GM21515 (cell line): ENCODE data around the gene TREML2.
"Not testable (repeated sequence)": the region's sequence is repeated elsewhere in the genome, so short reads cannot be mapped to it uniquely, and the experiment has no call there.

Experiments
- ATAC-seq: cut with Tn5 transposase; IDR thresholded peaks from one replicate; pipeline ENCODE4 v1.9.1; 2021; ENCODE audit not compliant: unreplicated experiment

Gene TREML2

DNA sequence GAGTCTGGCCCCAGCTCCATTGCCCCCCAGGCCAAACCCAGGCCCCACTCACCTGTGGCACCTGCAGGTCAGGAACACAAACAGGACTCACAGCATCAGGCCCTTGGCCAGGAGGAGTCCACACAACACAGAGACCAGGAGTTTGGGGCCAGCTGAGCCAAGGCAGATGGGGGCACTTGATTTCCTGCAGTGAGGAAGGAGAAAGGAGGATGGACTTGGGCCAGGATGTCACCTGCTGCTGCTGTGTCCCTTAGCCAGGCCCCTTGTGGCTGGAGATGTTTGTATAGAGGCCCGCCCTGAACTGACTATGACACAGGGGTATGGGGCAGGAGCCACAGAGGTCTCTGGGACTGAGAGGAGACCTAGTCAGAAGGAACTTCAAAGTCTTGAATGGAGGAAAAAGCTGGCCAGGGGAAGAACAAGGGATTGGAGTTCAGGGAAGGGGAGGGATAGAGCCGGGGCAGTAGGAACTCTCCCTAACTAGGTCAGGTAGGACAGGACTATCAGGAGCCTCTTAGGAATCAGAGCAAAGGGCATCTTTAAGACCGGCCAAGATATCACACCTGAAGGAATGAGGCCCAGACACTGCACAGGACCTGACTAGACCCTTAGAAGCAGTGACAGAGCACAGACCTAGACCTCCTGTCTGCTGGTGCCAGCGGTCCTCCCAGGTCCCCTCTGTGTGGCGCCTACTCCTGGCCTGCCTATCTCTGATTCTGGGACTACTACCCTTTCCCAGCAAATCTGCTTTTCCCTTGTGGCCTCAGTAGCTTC lies 8.8 kb upstream of the TREML2 start:
- ATAC-seq: no peak

DNA sequence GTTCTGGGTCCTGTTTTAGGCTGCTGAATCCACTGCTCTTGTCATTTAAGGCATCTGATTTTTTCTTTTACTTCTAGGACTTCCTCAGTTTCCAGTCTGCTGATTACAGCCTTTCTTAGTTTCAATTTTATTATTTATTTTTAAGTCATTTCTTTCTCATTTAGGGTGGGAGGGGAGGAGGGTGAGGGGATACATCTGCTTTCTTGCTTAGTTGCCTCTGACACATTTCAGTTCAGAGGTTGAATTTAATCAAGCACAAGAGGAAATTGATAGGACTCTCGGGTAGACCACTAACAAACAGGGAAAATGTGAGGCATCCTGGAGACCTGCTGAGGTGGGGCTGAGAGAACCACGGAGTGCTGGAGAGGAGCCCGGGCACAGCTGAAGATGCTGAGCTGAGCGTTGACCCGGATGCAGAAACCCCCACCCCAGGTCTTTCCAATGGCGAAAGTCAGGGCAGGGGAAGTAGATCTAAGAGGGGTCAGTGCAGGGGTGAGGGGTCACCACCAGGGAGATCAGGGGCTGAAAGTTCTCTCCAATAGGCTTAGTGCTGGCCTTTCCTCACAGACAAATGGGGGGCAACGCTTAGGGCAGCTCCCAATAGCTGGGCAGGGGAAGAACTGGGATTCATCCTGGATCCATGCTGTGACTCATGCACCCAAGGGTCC lies 7.6 kb upstream of the TREML2 start:
- ATAC-seq: no peak

DNA sequence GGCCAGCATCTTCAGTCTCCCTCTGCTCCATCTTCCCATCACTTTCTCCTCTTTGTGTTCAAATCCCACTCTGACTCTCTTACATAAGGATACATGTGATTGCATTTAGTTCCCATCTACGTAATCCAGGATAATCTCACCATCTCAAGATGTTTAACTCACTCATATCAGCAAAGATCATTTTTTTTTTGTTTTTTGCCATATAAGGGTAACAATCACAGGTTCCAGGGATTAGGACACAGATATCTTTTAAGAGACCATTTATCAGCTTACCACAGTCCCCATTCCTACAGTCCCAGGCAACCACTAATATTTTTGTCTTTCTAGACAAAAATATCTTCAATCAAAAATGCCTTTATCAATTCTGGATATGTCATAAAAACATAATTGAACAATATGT lies 3.2 kb upstream of the TREML2 start:
- ATAC-seq: no peak

DNA sequence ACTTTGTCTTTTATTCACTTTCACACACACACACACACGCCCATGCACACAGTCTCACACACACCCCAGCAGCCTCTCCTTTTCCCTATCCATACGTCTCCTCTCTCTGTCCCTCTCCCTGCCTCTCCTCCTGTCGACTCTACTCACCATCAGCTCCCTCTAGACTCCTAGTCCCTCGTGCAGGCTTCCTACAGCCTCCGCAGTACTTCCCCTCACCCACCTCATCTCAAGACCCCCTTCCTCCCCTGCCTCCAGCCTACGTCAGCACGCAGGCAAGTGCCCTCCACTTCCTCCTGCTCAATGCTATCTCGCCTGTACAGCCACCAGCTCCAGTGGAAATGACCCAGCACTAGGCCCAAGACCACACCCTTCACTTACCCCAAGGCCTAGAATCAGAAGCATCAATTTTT lies 820 bp upstream of the TREML2 start:
- no peak for ATAC-seq

DNA sequence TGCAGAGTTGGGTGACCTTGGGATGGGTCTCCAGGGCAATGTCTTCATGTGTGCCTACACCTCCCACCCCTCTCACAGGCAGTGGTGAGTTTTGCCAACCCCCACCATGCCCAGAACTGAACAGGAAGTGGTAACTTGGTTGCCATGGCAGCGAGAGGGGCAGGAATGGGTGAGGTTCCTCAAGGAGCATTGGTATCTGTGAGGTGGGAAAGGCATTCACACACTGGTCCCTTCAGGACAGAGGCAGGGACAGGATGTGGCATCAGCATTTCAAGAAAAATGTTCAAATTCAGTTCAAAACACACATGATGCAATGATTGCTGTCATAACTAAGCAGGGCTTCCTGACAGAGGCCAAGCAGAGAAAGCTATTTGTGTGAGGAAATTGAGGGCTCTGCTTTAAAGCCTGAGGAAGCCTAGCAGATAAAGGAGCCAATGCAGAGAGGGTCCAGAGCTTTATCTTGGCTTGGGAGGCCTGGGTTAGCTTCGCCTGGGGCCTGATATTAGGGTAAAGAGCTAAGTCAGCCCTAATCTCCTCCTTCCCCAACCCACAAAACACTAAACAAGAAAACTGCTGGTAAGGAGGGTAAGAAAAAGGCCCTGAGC lies 551 bp downstream of the TREML2 start:
- ATAC-seq: peak; percentile 33

DNA sequence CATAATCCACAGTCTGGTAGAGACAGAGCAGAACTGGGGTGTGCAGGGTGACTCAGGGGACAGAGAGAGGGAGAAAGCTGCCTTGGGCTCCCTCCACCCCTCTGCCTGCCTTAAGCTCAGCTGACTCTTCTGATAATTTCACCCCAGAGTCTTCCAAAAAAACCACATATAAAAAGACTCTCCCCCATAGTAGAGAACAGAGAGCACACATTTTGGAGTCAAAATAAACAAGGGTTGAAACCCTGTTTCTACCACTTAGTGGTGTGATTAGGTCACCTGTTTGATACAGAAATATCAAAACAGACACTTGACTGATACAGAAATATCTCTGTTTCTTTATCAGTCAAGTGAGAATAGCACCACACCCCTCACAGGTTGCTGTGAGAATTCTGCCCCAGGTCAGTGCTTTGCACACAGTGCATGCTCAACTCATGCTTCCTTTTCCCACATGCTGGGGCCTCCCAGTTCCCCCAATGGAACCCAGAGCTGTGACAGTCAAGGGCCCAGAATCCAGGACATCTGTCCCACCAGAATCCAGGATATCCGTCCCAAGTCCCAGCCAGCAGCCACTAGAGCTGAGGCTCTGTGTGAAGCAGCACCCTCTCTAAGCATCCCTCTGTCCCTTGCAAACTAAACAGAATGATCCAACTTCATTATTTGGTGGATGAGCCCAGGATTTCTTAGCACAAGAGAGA lies 1.2 kb downstream of the TREML2 start:
- ATAC-seq: peak; percentile 52

DNA sequence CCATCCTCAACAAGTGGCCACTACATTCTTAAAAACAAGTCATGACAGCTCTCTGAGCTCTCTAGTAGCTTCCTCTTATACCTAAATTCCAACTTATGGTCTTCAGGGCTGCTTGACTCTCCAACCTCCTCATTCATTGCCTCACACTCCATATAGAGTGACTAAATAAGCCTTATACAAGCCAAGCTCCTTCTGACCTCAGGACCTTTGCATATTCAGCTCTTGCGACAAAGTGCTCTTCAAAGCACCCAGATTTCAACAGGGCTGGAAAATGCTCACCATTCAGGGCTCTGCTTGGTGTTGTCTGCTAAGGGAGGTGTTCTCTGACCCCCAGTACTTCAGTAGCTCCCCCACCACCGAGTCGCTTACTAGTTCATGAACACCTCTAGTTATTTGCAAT lies 3.7 kb downstream of the TREML2 start:
- ATAC-seq: no peak

DNA sequence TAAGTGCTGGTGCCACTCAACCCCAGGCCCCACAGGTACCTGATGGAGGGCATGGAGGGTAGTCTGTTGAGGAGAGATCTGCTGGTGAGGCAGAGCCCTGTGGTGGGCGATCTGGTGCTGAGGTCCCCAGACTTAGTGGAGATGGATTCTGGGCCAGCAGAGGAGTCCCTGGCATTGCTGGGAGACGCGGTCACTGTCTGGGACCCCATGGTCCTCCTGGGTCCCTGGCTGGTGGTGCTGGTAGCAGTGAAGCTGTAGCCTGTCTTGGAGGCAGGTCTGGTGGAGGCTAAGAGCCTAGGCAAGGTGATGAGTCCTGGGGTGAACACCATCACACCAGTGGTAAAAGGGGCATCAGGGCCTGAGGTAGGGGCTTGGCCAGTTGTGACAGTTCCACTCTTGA lies 6.6 kb downstream of the TREML2 start:
- ATAC-seq: no peak

DNA sequence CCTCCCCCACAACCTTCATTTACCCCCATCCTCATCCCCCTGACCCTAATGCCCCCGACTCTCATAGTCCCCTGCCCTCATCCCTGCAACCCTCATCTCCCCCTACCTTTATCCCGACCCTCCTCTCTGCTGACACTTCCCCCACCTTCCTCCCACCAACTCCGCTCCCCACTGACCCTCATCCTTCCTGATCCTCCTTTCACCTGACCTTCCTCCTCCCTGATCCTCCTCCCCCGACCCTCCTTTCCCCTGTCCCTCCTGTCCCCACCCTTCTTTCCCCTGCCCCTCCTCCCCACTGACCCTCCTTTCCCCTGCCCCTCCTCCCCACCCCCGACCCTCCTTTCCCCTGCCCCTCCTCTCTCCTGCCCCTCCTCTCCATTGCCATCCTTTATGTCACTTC lies 7.1 kb downstream of the TREML2 start:
- ATAC-seq: no peak

DNA sequence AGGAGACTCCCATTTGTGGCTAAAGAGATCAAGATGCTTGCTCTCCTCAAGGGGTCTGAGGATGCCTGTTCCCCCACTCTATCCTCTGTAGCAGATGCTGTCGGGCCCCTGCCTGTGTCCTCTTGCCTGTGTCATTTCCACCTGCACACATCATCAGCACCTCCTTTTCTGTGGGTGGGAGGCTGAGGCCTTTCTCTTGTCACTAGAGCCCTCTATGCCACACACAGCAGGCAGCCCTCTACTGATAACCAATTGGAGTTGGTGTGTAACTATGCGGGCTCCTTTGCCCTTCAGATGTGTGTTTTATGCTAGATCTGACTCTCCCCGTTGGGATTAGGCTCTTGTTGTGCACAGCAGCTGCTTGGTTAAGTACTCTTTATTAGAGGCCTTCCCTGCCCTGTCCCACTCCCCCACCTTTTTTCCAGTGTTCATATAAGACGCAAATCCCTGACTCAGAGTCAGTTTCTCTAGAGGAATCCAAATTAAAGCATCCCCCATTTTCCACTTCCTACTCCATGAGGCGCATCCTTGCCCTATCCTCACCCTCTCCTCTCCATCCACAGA lies 7.7 kb downstream of the TREML2 start:
- ATAC-seq: no peak

DNA sequence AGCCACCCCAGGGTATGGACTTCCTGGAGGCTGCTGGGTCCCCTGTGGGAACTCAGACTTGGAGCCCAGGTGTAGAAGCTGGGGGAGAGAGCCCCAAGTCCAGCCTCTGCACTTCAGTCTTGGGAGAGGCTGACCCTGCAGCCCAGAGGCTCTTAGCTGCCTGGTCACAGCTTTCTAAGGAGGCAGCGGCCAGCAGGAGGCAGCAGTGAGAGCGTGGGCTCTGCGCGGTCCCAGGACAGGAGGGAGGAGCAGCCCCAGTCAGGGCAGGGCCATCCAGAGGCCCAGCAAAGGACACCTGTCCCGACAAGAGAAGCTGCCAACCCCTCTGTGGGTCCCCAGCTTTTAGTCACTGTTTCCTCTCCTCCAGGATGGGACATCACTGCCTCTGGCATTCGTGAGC lies 9.4 kb downstream of the TREML2 start:
- ATAC-seq: no peak

DNA sequence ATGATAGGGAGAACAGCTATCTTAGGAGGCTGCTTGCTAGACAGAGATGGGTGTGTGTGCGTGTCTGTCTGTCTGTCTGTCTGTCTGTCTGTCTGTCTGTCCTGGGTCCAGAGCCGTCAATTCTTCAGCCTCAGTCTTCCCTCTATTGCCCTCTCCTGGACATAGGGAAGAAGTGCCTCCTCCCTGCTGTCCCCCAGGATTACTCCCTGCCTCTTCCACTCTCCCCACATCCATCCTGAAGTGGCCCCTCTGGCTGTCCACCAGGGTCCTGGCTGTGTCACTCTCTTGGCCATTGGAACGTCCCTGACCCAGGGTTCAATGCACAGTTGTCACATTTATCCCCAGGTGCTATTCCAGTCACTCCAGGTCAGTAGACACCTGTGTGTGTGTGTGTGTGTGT lies 10.2 kb downstream of the TREML2 start:
- ATAC-seq: no peak

DNA sequence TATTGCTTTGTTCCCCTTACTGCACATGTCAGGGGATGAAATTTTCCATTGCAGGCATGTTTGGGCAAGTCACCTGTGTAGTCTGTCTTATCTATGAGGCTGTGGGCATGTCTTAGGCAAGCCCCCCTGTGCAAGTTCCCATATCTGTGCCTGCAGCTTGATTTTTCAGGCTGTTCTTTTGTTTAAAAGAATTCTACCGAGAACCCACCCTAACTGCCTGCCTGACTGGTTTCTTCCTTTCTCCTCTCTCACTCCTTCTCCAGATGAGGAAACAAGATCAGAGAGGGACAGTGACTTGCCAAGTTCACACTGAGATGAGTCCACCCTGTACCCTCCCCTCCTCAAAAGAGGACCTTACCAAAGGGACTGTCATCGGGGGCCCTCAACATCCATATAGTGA lies 11.0 kb downstream of the TREML2 start:
- no peak for ATAC-seq

DNA sequence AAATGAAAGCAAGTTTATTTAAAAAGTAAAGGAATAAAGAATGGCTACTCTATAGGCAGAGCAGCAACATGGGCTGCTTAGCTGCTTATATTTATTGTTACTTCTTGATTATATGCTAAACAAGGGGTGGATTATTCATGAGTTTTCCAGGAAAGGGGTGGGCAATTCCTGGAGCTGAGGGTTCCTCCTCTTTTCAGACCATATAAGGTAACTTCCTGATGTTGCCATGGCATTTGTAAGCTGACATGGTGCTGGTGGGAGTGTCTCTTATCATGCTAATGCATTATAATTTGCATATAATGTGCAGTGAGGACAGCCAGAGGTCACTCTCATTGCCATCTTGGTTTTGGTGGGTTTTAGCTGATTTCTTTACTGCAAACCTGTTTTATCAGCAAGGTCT lies 11.9 kb downstream of the TREML2 start:
- not testable (repeated sequence) for ATAC-seq

DNA sequence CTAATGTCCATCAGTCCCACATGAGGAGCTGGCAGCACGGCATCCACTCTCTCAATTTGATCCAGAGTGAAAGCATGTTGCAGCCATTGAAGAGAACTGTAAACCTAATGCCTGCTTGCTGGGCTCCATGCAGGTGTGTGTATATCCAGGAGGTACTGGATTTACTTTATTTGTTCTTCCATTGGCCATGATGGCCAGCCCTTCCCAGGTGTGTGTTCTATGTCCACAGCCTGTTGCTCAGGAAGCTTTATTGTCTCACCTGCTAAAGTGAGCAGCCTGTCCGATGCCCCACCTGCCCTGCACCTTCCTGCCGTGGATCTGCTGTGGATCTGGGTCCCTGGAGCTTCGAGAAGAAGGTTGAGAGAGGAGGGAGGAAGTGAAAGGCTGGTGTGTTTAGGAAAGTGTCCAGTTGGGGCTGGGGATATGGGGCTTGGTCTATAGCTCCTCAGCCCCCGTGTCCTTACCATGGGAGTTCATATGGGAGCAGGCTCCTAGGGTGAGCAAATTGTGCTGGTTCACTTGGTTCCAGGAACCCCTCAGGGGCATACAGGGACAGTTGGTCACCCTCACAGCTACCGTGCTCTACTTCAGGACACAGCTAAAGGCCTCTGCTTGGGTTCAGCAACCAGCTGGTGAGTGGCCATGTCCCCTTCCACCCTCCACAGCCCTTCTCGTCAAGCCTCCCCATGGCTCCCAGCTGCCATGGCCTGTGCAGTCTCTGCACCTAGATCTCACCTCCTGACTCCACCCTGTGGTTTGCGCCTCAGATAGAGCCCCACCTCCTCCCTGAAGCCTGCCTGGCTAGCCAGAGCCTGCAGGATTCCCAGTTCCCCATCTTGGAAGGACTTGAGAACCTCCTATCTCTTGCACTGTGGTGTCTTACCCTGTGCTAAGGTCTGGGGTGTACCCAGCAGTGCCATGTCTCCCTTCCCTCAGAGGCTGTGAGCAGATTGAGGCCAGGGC lies 12.7 kb downstream of the TREML2 start:
- no peak for ATAC-seq

DNA sequence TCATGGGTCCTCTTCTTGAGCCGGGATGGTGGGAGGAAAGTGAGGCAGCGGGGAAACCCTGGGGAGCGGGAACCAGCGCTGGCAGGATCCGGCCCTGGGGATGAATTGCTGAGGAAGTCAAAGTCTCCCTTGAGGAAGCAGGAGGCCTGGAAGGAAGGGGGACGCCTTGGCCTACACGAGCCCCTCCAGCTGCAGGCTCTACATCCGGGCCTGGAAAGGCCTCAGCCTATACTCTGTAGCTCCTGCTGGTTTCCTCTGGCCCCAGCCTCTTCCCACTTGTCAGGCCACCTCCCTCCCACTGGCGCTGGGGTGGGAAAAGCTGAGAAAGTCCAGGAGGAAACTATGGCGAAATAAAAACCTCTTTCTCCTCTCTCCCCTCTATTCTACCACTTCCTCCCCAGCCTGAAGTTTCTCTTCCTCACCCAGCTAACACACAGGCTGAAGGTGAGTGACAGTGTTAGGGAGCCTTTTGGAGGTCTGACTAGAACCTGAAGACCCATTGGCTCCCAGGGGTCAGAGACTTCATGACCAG lies 14.9 kb downstream of the TREML2 start:
- ATAC-seq: no peak

DNA sequence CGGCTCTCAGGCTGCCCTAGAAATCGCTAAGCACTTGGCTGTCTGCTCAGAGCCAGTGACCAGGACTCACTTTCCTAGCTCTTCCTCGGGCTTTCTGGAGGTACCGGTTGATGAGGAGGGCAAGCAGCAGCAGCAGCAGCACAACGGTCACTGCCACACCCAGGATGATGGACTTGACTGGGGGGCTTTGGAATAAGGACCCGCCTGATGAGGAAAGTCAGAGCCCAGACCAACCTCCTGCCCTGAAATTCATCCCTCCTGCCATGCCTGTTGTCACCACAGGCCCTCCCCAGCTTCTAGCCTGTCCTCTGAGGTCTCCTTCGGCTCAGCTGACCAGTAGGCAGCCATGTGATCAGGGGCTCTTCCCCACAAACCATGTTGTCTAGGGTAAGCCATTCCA lies 16.2 kb downstream of the TREML2 start:
- ATAC-seq: no peak

DNA sequence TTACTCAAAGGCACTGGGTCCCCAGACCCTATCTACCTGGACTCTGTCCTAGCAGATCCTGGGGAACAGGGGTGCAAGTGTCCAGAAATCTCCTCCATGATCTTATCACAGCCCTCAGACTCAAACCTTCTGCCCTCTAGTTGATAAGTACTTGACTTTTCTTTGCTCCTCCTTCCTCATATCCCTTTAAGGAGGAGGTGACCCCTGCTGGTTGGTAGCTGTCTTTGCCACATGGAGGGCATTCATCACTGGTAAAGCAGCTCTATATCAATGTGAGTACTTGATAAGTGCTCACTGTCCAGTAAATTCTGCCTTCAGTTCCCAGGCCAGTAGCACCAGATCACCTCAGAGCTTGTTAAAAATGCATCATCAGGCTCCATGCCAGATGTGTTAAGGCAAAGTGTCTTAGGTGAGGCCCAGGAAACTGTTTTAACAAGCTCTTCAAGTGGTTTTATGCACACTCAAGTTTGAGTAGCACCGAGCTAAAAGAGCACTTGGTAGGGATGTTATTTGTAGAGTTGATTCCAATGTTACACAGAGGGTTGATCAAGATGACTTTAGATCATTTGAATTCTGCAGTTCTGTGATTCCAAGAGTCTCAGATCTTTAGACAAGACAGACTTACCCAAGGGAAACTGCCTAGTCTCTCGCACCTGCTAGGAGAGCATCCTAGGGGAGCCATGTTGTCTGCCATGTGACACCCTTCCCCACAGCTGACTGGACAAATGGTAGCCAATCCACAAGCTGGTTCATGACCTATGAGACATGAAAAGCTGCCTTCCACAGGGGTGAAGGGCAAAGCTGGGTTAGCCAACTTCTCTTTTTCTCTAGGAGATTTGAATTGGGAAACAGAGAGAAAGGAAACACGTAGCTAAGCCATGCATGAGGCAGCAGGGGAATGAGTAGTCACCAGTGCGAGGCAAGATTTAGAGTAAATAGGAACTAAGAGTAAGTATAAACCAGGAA lies 18.6 kb downstream of the TREML2 start:
- ATAC-seq: no peak

DNA sequence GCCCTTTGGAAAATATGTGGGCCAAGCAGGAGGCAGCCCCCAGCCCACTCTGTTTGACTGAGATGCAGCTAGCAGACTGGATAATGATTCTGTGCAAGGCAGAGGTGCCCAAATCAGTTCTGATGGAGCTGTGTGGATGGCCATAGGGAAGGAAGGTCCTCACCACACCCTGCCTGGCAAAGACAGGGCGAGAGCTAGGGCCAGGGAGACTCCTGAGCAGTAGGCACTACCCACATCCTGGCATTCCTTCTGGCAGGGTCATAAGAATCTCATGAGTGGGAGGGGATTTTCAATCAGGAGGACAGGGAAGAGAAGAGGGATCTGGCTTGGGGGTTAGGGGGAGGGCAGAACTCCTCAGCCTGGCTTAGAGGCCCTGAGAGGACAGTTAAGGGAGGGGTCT lies 19.4 kb downstream of the TREML2 start:
- ATAC-seq: no peak
